IMR-90 (cell line): ENCODE data around the gene SAP30BP. TPM values are rescaled to one million over a fixed set of nuclear protein-coding genes. Genes with fewer than 3 reads are reported as not detected.
A peak's percentile ranks its signal among the peaks of the same experiment; 100 is the strongest.

Experiments used
- ATAC-seq: fragments of 200-7000 bp; cut with Tn5 transposase; 2 replicates; pipeline ENCODE4 v1.9.1; 2020; ENCODE audit warnings: low read depth, mild to moderate bottlenecking, moderate library complexity
- BruUV-seq: library from RNA; stranded (reverse); fragments of 400-500 nt; replicated peaks from 2 replicates; lab custom pipeline; 2021; lab: Mats Ljungman, UMichigan
- CTCF ChIA-PET: fragments of 300-600 bp; formaldehyde crosslinking; extraction: SDS; loops from one replicate; lab custom pipeline; 2021; ENCODE audit warnings: antibody characterized with exemption; lab: Yijun Ruan, JAX
- POLR2A ChIA-PET: fragments of 300-600 bp; sonication (Branson Sonifier 250); formaldehyde crosslinking; loops from one replicate; lab custom pipeline; 2022; ENCODE audit warnings: antibody characterized with exemption; ENCODE audit not compliant: unreplicated experiment; lab: Charles Lee
- DNase-seq: peaks from one replicate; pipeline ENCODE4 v3.0.0; 2013
- H2AFZ ChIP-seq: replicated peaks from 2 replicates; pipeline ENCODE3; 2013; ENCODE audit warnings: low read length, mild to moderate bottlenecking; ENCODE audit not compliant: poor library complexity
- H2AK5ac ChIP-seq: 2 replicates; pipeline ENCODE4 v1.6.1; 2013; ENCODE audit warnings: low read depth, low read length, inconsistent platforms
- H2AK9ac ChIP-seq: replicated peaks from 2 replicates; pipeline ENCODE3; 2013; ENCODE audit warnings: mild to moderate bottlenecking, low read depth, low read length, moderate library complexity; ENCODE audit not compliant: poor library complexity
- H2BK120ac ChIP-seq: 2 replicates; pipeline ENCODE4 v1.6.1; 2013; ENCODE audit warnings: low read depth, low read length, inconsistent platforms
- H2BK15ac ChIP-seq: 3 replicates; pipeline ENCODE4 v1.6.1; 2013; ENCODE audit warnings: low read depth, low read length, inconsistent platforms
- H2BK20ac ChIP-seq: 2 replicates; pipeline ENCODE4 v1.6.1; 2013; ENCODE audit warnings: low read depth, mild to moderate bottlenecking, inconsistent platforms, low read length, moderate library complexity
- H2BK5ac ChIP-seq: 2 replicates; pipeline ENCODE4 v1.6.1; 2013; ENCODE audit warnings: mild to moderate bottlenecking, low read depth, low read length, inconsistent platforms; ENCODE audit not compliant: poor library complexity, severe bottlenecking
- H3K14ac ChIP-seq: replicated peaks from 2 replicates; pipeline ENCODE4 v1.6.1; 2013; ENCODE audit warnings: low read depth, low read length, inconsistent platforms
- H3K18ac ChIP-seq: 2 replicates; pipeline ENCODE4 v1.6.1; 2013; ENCODE audit warnings: low read depth, low read length, control low read depth
- H3K23ac ChIP-seq: 2 replicates; pipeline ENCODE4 v1.6.1; 2013; ENCODE audit warnings: low read depth, low read length, inconsistent platforms
- H3K27ac ChIP-seq: 2 replicates; pipeline ENCODE4 v1.5.1; 2013; ENCODE audit warnings: mild to moderate bottlenecking, control low read depth, low read length; ENCODE audit not compliant: insufficient read depth
- H3K27me3 ChIP-seq: 2 replicates; pipeline ENCODE4 v1.6.1; 2013; ENCODE audit warnings: low read length; ENCODE audit not compliant: control insufficient read depth, insufficient read depth
- H3K36me3 ChIP-seq: 2 replicates; pipeline ENCODE4 v1.6.1; 2013; ENCODE audit warnings: low read length, mixed read lengths; ENCODE audit not compliant: control insufficient read depth, insufficient read depth
- H3K4ac ChIP-seq: 2 replicates; pipeline ENCODE4 v1.6.1; 2013; ENCODE audit warnings: low read depth, low read length, inconsistent platforms
- H3K4me1 ChIP-seq: 2 replicates; pipeline ENCODE4 v1.6.1; 2013; ENCODE audit warnings: low read length, mixed read lengths; ENCODE audit not compliant: control insufficient read depth, insufficient read depth
- H3K4me2 ChIP-seq: 2 replicates; pipeline ENCODE4 v1.6.1; 2013; ENCODE audit warnings: low read depth, mild to moderate bottlenecking, control low read depth, low read length, moderate library complexity
- H3K4me3 ChIP-seq: 2 replicates; pipeline ENCODE4 v1.5.1; 2013; ENCODE audit warnings: low read depth, mild to moderate bottlenecking, control low read depth, low read length, moderate library complexity; ENCODE audit not compliant: insufficient read depth
- H3K56ac ChIP-seq: 2 replicates; pipeline ENCODE4 v1.6.1; 2013; ENCODE audit warnings: low read length, inconsistent platforms; ENCODE audit not compliant: insufficient read depth; ENCODE audit errors: extremely low read depth
- H3K79me1 ChIP-seq, 2 experiments: 2 replicates each; pipeline ENCODE4 v1.6.1; 2013; ENCODE audit warnings: low read length in 2 of 2, inconsistent platforms in 1 of 2, low read depth in 1 of 2
- H3K9ac ChIP-seq: 2 replicates; pipeline ENCODE4 v1.6.1; 2013; ENCODE audit warnings: low read depth, low read length, control low read depth
- H3K9me1 ChIP-seq: 2 replicates; pipeline ENCODE4 v1.6.1; 2013; ENCODE audit warnings: low read length, inconsistent platforms; ENCODE audit not compliant: insufficient read depth
- H3K9me3 ChIP-seq: 2 replicates; pipeline ENCODE4 v1.6.1; 2013; ENCODE audit warnings: low read length; ENCODE audit not compliant: control insufficient read depth, insufficient read depth
- H4K20me1 ChIP-seq: 2 replicates; pipeline ENCODE4 v1.6.1; 2013; ENCODE audit warnings: low read length, inconsistent platforms; ENCODE audit not compliant: insufficient read depth
- H4K5ac ChIP-seq: 2 replicates; pipeline ENCODE4 v1.6.1; 2013; ENCODE audit warnings: mild to moderate bottlenecking, low read depth, low read length, control low read depth
- H4K8ac ChIP-seq, 2 experiments: 2 replicates each; pipeline ENCODE4 v1.6.1; 2013; ENCODE audit warnings: low read depth in 2 of 2, low read length in 2 of 2, control low read depth in 1 of 2, inconsistent platforms in 1 of 2
- H4K91ac ChIP-seq: 2 replicates; pipeline ENCODE4 v1.6.1; 2013; ENCODE audit warnings: low read depth, low read length, inconsistent platforms; ENCODE audit not compliant: insufficient read depth
- MAFK ChIP-seq: IDR thresholded peaks from 2 replicates; pipeline ENCODE4 v1.6.1; 2012; ENCODE audit warnings: low read depth, low read length, improper control_type of control experiment
- NFE2L2 ChIP-seq: fragments of 150-350 bp; IDR thresholded peaks from 2 replicates; pipeline ENCODE4 v1.6.1; 2016; ENCODE audit warnings: low read depth, mild to moderate bottlenecking, low read length
- RFX5 ChIP-seq: IDR thresholded peaks from 2 replicates; pipeline ENCODE4 v1.8.0; 2012; ENCODE audit warnings: low read depth, mild to moderate bottlenecking, low read length, moderate library complexity
- SMC3 ChIP-seq: fragments of 150-350 bp; IDR thresholded peaks from 2 replicates; pipeline ENCODE4 v1.6.1; 2016; ENCODE audit warnings: low read depth, mild to moderate bottlenecking, antibody characterized with exemption, low read length, moderate library complexity
- WGBS, 2 experiments: methylation state at CpG; one replicate each; pipeline versions ENCODE4 v1.1.5 to v1.1.7; 2013; ENCODE audit warnings: missing lambda C conversion rate in 2 of 2; ENCODE audit not compliant: insufficient read length in 1 of 2; ENCODE audit errors: extremely low coverage in 2 of 2; 5-methylcytosine and 5-hydroxymethylcytosine counted together
- dilution Hi-C: fragments of 300-500 bp; cut with HindIII; formaldehyde crosslinking; loops from one replicate; pipeline ENCODE4 v1.14.3; 2018; ENCODE audit warnings: low sequenced_read_pairs; ENCODE audit not compliant: unreplicated experiment
- in situ Hi-C: fragments of 300-500 bp; cut with MboI; formaldehyde crosslinking; loops from 3 replicates; pipeline ENCODE4 v1.14.3; 2019; ENCODE audit warnings: low sequenced_read_pairs, inconsistent platforms, mixed read lengths
- intact Hi-C: fragments of 100-400 bp; cut with micrococcal nuclease; formaldehyde crosslinking; loops from 2 replicates; pipeline ENCODE4 v1.10.0; 2022
- polyA plus RNA-seq, 3 experiments: library from polyadenylated mRNA; depleted of rRNA; stranded (reverse); fragments of >200 nt; gene quantifications; 2 replicates each; pipeline ENCODE4 v1.2.3, GENCODE V29; 2012; ENCODE audit warnings: low replicate concordance in 1 of 3
- total RNA-seq: library from RNA; depleted of rRNA; stranded (reverse); fragments of >200 nt; gene quantifications from 2 replicates; pipeline ENCODE4 v1.2.3, GENCODE V29; 2012

The SAP30BP gene
- total and polyA plus RNA-seq, 2 of the 4 experiments (the other 2 are of a cell fraction) = 70.4 to 139 TPM

GRCh38 chr17:75739174-75739573, 72.0 kb downstream of the SAP30BP start:
- ATAC-seq = no peak
- Histone ChIP-seq H3K4me1 (no peaks in the 10 kb centered on the region), H3K9me3 (no peaks in the 10 kb centered on the region), H2AFZ (peak overlapping the region; percentile 43), H3K4me2 (no peak overlapping the region), H4K20me1 (no peaks in the 10 kb centered on the region), H3K4ac (no peak overlapping the region), H3K23ac (no peak overlapping the region), H2BK15ac (no peak overlapping the region), H3K14ac (no peak overlapping the region), H3K56ac (no peak overlapping the region), H2AK9ac (no peak overlapping the region), H2AK5ac (no peak overlapping the region), H4K5ac (no peak overlapping the region), H3K9me1 (no peaks in the 10 kb centered on the region), H3K4me3 (no peak overlapping the region), H3K27ac (no peak overlapping the region), H2BK20ac (no peak overlapping the region), H4K91ac (no peak overlapping the region), H2BK5ac (no peak overlapping the region), H2BK120ac (no peak overlapping the region), H3K36me3 (no peaks in the 10 kb centered on the region), H3K9ac (no peak overlapping the region), H3K18ac (no peak overlapping the region), H4K8ac (no peak overlapping the region), H3K79me1 (no peaks in the 10 kb centered on the region), H3K27me3 (peaks cover 2% of the 10 kb centered on the region; the same call in 1 of the 2 replicates)
- no CpG with 5 or more reads among the region's 7 CpGs for WGBS, 2 experiments
- TF ChIP-seq SMC3 = no peak
- no peak for TF ChIP-seq MAFK
- TF ChIP-seq NFE2L2 = no peak
- TF ChIP-seq RFX5 = no peak
- no TSS peak for BruUV-seq
- in situ Hi-C loops = no loop called here
- ChIA-PET POLR2A (interaction anchor here (0.6 kb wide), 1 partner anchor 62 kb away, joined by 10 read pairs; no protein-coding TSS in a partner anchor), CTCF (interaction anchor here (0.7 to 1.8 kb wide), 2 partner anchors 9 to 87 kb away, joined by 9 to 12 read pairs; no protein-coding TSS in a partner anchor)
- intact Hi-C loops = no loop called here
- DNase-seq = no peak
- dilution Hi-C loops = no loop called here
